GM23338 (cell line): Measurements from ENCODE around the gene KATNAL1.

Experiments
- EZH2phosphoT487 ChIP-seq: fragments of 200-600 bp; sonication (generic); IDR thresholded peaks from one replicate; pipeline ENCODE4 v1.8.1; 2018; ENCODE audit warnings: antibody characterized with exemption; ENCODE audit not compliant: unreplicated experiment
- REST ChIP-seq: IDR thresholded peaks from one replicate; pipeline ENCODE4 v1.6.1; 2018; ENCODE audit warnings: antibody characterized with exemption; ENCODE audit not compliant: unreplicated experiment
- TF ChIP-seq, protein P1 (sequence below), 2 experiments: fragments of 200-600 bp in 1 of 2; sonication (generic) in 1 of 2; conservative IDR thresholded peaks; 2 replicates each; pipeline versions ENCODE4 v1.5.1 to v1.6.1; 2016 to 2017; ENCODE audit warnings: antibody characterized with exemption in 2 of 2, low read depth in 2 of 2, mild to moderate bottlenecking in 2 of 2, moderate library complexity in 1 of 2

DNA sequence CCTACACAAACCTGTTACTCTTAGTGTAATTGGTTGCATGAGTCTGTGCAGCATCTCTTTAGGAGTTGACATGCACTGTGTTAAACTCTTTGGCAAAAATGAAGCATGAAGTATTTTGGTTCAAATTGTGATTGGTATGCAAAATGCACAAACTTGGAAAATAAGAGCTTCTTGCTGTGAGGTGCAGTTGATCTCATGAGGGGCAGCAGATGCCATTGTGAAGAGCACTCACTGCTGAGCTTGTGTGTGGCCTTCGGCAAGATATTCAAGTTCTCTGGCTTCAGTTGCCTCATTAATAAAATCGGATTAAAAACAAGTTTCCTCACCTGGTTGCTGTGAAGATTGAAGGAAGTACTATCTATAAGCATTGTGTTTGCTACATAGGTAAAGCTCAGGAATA is 142.3 kb downstream of the KATNAL1 start:
- no peak for TF ChIP-seq REST
- TF ChIP-seq, protein P1, sequence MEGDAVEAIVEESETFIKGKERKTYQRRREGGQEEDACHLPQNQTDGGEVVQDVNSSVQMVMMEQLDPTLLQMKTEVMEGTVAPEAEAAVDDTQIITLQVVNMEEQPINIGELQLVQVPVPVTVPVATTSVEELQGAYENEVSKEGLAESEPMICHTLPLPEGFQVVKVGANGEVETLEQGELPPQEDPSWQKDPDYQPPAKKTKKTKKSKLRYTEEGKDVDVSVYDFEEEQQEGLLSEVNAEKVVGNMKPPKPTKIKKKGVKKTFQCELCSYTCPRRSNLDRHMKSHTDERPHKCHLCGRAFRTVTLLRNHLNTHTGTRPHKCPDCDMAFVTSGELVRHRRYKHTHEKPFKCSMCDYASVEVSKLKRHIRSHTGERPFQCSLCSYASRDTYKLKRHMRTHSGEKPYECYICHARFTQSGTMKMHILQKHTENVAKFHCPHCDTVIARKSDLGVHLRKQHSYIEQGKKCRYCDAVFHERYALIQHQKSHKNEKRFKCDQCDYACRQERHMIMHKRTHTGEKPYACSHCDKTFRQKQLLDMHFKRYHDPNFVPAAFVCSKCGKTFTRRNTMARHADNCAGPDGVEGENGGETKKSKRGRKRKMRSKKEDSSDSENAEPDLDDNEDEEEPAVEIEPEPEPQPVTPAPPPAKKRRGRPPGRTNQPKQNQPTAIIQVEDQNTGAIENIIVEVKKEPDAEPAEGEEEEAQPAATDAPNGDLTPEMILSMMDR (conservative IDR thresholded peaks at IDR 0.05; ENCODE audit: low read depth in 2 of 2) = no peak
- TF ChIP-seq EZH2phosphoT487 = no peak
